Astrocyte (in vitro differentiated cells and primary cell): ENCODE measurements around the gene MRTFB. TPM values are rescaled to one million over a fixed set of nuclear protein-coding genes. Genes with fewer than 3 reads are reported as not detected.

Experiments used
- DNase-seq: peaks from one replicate; pipeline ENCODE4 v3.0.0-alpha.2; 2010; ENCODE audit warnings: low read depth
- FAIRE-seq: peaks from 2 replicates; lab custom pipeline; 2011; peaks lifted over from hg19 to GRCh38; lab: Jason Lieb, UNC
- H2AFZ ChIP-seq: 2 replicates; pipeline ENCODE4 v1.6.0; 2012; ENCODE audit warnings: low read depth, low read length, inconsistent platforms
- H3K27ac ChIP-seq: 2 replicates; pipeline ENCODE4 v1.5.1; 2011; ENCODE audit warnings: low read depth, low read length, inconsistent platforms
- H3K27me3 ChIP-seq: 2 replicates; pipeline ENCODE4 v1.6.0; 2011; ENCODE audit warnings: low read length, inconsistent platforms; ENCODE audit not compliant: insufficient read depth
- H3K36me3 ChIP-seq: 2 replicates; pipeline ENCODE4 v1.5.1; 2011; ENCODE audit warnings: low read length, inconsistent platforms; ENCODE audit not compliant: insufficient read depth
- H3K4me1 ChIP-seq: 2 replicates; pipeline ENCODE4 v1.5.1; 2011; ENCODE audit warnings: low read length, inconsistent platforms; ENCODE audit not compliant: insufficient read depth
- H3K4me2 ChIP-seq: 2 replicates; pipeline ENCODE4 v1.6.0; 2012; ENCODE audit warnings: low read length, inconsistent platforms
- H3K4me3 ChIP-seq: 2 replicates; pipeline ENCODE4 v1.5.1; 2011; ENCODE audit warnings: low read depth, mild to moderate bottlenecking, low read length, inconsistent platforms; ENCODE audit not compliant: insufficient read depth
- H3K79me2 ChIP-seq: 2 replicates; pipeline ENCODE4 v1.6.0; 2012; ENCODE audit warnings: mild to moderate bottlenecking, low read length, inconsistent platforms; ENCODE audit not compliant: insufficient read depth
- H3K9ac ChIP-seq: 2 replicates; pipeline ENCODE4 v1.6.0; 2012; ENCODE audit warnings: mild to moderate bottlenecking, low read length, inconsistent platforms
- H3K9me3 ChIP-seq: 2 replicates; pipeline ENCODE4 v1.5.1; 2012; ENCODE audit warnings: low read depth, mild to moderate bottlenecking, low read length, inconsistent platforms; ENCODE audit not compliant: insufficient read depth
- H4K20me1 ChIP-seq: 2 replicates; pipeline ENCODE4 v1.6.0; 2012; ENCODE audit warnings: low read length, inconsistent platforms; ENCODE audit not compliant: insufficient read depth
- H3K27ac Mint-ChIP-seq: one replicate; pipeline ENCODE4 v1.8.0; 2021; ENCODE audit warnings: mild to moderate bottlenecking, mixed read lengths; ENCODE audit not compliant: unreplicated experiment
- H3K27me3 Mint-ChIP-seq: one replicate; pipeline ENCODE4 v1.8.0; 2021; ENCODE audit warnings: low read depth, mixed read lengths; ENCODE audit not compliant: unreplicated experiment
- H3K36me3 Mint-ChIP-seq: one replicate; pipeline ENCODE4 v1.8.0; 2021; ENCODE audit warnings: low read depth, mixed read lengths; ENCODE audit not compliant: unreplicated experiment
- H3K4me1 Mint-ChIP-seq: one replicate; pipeline ENCODE4 v1.8.0; 2021; ENCODE audit warnings: low read depth, mixed read lengths; ENCODE audit not compliant: unreplicated experiment
- H3K4me3 Mint-ChIP-seq: one replicate; pipeline ENCODE4 v1.8.0; 2021; ENCODE audit warnings: mild to moderate bottlenecking, moderate library complexity, mixed read lengths; ENCODE audit not compliant: unreplicated experiment
- H3K9me3 Mint-ChIP-seq: one replicate; pipeline ENCODE4 v1.8.0; 2021; ENCODE audit warnings: mild to moderate bottlenecking, mixed read lengths; ENCODE audit not compliant: unreplicated experiment
- CTCF ChIP-seq: IDR thresholded peaks from 2 replicates; pipeline ENCODE4 v1.5.1; 2011; ENCODE audit warnings: low read depth, mild to moderate bottlenecking, inconsistent platforms, low read length, moderate library complexity; ENCODE audit not compliant: insufficient read depth
- EZH2 ChIP-seq: IDR thresholded peaks from 2 replicates; pipeline ENCODE4 v1.6.1; 2012; ENCODE audit warnings: mild to moderate bottlenecking, low read length, inconsistent platforms; ENCODE audit not compliant: insufficient read depth
- total RNA-seq: library from RNA; stranded (reverse); gene quantifications from 2 replicates; pipeline ENCODE4 v1.2.1, GENCODE V29; 2021

The MRTFB gene
- total RNA-seq, 1 donor from 2014 or later, result 32.5 TPM

- no peak for FAIRE-seq
- no peaks in the 10 kb centered on the region for H3K27me3 ChIP-seq
- H3K36me3 ChIP-seq, result no peaks in the 10 kb centered on the region
- H3K4me2 ChIP-seq, result no peak overlapping the region
- no peak overlapping the region for H3K9ac ChIP-seq
- TF ChIP-seq CTCF (no peak), EZH2 (no peak)
- no peaks in the 10 kb centered on the region for H3K9me3 ChIP-seq
- H3K36me3 Mint-ChIP-seq, result peaks cover 10% of the 10 kb centered on the region
- H3K4me1 ChIP-seq, result no peaks in the 10 kb centered on the region
- H3K4me1 Mint-ChIP-seq, result no peaks in the 10 kb centered on the region
- no peak overlapping the region for H3K4me3 Mint-ChIP-seq
- no peak overlapping the region for H3K27ac Mint-ChIP-seq
- H4K20me1 ChIP-seq, result no peaks in the 10 kb centered on the region
- H3K27me3 Mint-ChIP-seq, result no peaks in the 10 kb centered on the region
- no peaks in the 10 kb centered on the region for H3K9me3 Mint-ChIP-seq
- no peak for DNase-seq
- no peaks in the 10 kb centered on the region for H3K79me2 ChIP-seq
- H3K27ac ChIP-seq, result no peak overlapping the region
- no peak overlapping the region for H2AFZ ChIP-seq
- H3K4me3 ChIP-seq, result no peak overlapping the region
These were observed 69.8 kb downstream of the MRTFB start for GRCh38 chr16:14140923-14141322.

DNA sequence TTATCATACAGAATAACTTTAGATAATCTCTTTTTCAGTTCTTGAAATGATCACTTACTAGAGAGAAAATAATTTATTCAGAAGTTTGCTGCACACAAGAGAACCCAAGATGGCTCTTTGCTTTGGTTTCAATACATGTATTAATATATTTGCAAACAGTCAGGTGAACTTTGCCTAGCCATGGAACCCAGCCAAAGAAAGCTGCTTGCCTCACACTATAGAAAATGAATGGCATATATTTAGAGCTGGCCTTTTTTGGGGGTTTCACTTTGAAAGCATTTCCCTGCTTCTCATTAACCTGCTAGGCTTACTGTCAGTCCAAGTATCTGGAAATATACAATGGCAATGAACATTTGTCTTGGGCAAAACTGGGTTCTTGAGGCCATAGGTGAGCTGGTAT, 75.3 kb downstream of the MRTFB start:
- H3K4me2 ChIP-seq, result no peak overlapping the region
- TF ChIP-seq EZH2, result no peak
- TF ChIP-seq CTCF, result no peak
- H3K79me2 ChIP-seq, result no peaks in the 10 kb centered on the region
- H3K4me3 ChIP-seq, result no peak overlapping the region
- no peaks in the 10 kb centered on the region for H3K36me3 ChIP-seq
- no peak overlapping the region for H3K9ac ChIP-seq
- peaks cover 3% of the 10 kb centered on the region for H4K20me1 ChIP-seq
- Mint-ChIP-seq H3K36me3 (no peaks in the 10 kb centered on the region), H3K4me1 (peaks cover 5% of the 10 kb centered on the region), H3K27ac (no peak overlapping the region), H3K9me3 (no peaks in the 10 kb centered on the region), H3K4me3 (no peak overlapping the region), H3K27me3 (no peaks in the 10 kb centered on the region)
- DNase-seq (no peak), FAIRE-seq (no peak)
- H3K9me3 ChIP-seq, result no peaks in the 10 kb centered on the region
- no peaks in the 10 kb centered on the region for H3K27me3 ChIP-seq
- no peak overlapping the region for H2AFZ ChIP-seq
- no peaks in the 10 kb centered on the region for H3K4me1 ChIP-seq
- no peak overlapping the region for H3K27ac ChIP-seq

- no peak for DNase-seq
- H3K27me3 ChIP-seq, result no peaks in the 10 kb centered on the region
- Mint-ChIP-seq H3K27me3 (no peaks in the 10 kb centered on the region), H3K36me3 (no peaks in the 10 kb centered on the region), H3K27ac (no peak overlapping the region), H3K4me3 (no peak overlapping the region), H3K9me3 (no peaks in the 10 kb centered on the region), H3K4me1 (peaks cover 10% of the 10 kb centered on the region)
- H3K4me2 ChIP-seq, result no peak overlapping the region
- TF ChIP-seq EZH2 (no peak), CTCF (no peak)
- no peaks in the 10 kb centered on the region for H3K36me3 ChIP-seq
- FAIRE-seq, result no peak
- no peaks in the 10 kb centered on the region for H3K9me3 ChIP-seq
- H3K27ac ChIP-seq, result no peak overlapping the region
- H2AFZ ChIP-seq, result no peak overlapping the region
- no peak overlapping the region for H3K4me3 ChIP-seq
- peaks cover 3% of the 10 kb centered on the region for H4K20me1 ChIP-seq
- no peaks in the 10 kb centered on the region for H3K4me1 ChIP-seq
- H3K79me2 ChIP-seq, result no peaks in the 10 kb centered on the region
- H3K9ac ChIP-seq, result no peak overlapping the region
These were observed 76.9 kb downstream of the MRTFB start for GRCh38 chr16:14148016-14148415.
